ENCODE measurements around the gene ZPR1.

The ZPR1 gene

DNA sequence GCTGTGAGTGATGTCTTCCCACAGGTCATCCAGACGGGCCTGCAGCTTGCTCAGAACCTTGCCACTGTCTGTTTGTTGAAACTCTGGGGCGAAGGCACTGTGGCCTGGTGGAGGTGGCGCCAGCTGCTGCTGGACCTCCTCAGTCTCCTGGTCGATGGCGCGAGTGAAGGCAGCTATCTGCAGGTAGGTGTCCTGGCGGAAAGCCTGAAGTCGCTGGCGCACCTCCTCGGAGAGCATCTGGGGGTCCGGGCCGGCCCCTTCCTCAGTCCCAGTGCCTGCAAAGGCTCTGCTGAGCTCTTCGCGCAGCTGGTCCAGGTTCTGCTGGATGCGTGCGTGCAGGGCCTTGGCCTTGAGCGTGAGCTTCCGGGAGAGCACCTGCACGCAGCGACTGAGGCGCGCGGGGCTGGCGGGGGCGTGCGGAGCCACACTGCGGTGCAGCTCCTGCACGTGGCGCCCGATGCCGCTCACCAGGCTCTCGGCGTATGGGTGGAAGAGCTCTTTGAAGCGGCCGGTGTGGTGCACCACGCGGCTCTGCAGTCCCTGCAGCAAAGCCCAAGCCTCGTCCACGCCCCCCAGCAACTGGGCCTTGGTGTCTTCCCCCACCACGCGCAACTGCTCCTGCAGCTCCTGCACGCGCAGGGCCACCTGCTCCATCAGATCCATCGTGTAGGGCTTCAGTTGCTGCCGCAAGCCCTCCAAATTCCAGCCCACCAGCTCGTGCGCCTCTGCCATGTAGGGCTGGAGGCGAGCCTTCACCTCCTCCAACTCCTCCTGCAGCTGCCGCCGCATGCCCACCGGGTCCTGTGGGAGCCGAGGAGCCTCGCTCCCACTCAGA lies 2.6 kb upstream of the ZPR1 start:
- Histone ChIP-seq H3K36me3 (ENCODE audit: control insufficient read depth, insufficient read depth, low read length) (no peaks in the 10 kb centered on the region), H3K27me3 (ENCODE audit: control insufficient read depth, insufficient read depth, low read length) (no peaks in the 10 kb centered on the region), H3K79me2 (no peaks in the 10 kb centered on the region), H3K4me1 (no peaks in the 10 kb centered on the region), H3K9ac (no peak overlapping the region), H3K9me3 (ENCODE audit: control insufficient read depth, low read length) (no peaks in the 10 kb centered on the region), H3K27ac (no peak overlapping the region), H3K4me2 (ENCODE audit: low read length) (no peak overlapping the region), H3K4me3 (ENCODE audit: low read depth, low read length) (no peak overlapping the region), H2AFZ (no peak overlapping the region)
- TF ChIP-seq, protein P1, sequence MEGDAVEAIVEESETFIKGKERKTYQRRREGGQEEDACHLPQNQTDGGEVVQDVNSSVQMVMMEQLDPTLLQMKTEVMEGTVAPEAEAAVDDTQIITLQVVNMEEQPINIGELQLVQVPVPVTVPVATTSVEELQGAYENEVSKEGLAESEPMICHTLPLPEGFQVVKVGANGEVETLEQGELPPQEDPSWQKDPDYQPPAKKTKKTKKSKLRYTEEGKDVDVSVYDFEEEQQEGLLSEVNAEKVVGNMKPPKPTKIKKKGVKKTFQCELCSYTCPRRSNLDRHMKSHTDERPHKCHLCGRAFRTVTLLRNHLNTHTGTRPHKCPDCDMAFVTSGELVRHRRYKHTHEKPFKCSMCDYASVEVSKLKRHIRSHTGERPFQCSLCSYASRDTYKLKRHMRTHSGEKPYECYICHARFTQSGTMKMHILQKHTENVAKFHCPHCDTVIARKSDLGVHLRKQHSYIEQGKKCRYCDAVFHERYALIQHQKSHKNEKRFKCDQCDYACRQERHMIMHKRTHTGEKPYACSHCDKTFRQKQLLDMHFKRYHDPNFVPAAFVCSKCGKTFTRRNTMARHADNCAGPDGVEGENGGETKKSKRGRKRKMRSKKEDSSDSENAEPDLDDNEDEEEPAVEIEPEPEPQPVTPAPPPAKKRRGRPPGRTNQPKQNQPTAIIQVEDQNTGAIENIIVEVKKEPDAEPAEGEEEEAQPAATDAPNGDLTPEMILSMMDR (IDR thresholded peaks at IDR 0.05), result no peak

DNA sequence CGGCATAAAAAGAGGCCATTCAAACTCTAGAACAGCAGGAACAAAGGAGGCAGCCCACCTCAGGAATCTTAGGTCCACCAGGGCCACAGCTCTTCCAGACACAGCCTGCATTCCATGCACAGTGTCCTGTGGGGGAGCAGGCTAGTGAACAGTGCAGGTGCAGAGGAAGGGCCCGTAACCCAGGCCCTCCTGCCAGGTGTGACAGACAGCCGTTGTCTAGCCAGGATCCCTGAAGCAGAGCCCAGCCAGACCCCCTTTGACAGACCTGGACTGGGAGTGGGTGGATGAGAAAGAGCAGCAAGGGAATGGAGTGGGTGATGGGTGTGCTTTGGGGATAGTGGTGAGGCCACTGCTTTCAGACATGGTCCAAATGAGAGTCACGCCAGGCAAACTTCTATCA lies 1.2 kb upstream of the ZPR1 start:
- Histone ChIP-seq H3K79me2 (no peaks in the 10 kb centered on the region), H3K4me3 (ENCODE audit: low read depth, low read length) (no peak overlapping the region), H2AFZ (no peak overlapping the region), H3K9ac (no peak overlapping the region), H3K4me1 (no peaks in the 10 kb centered on the region), H3K4me2 (ENCODE audit: low read length) (no peak overlapping the region), H3K36me3 (ENCODE audit: control insufficient read depth, insufficient read depth, low read length) (no peaks in the 10 kb centered on the region), H3K27ac (no peak overlapping the region), H3K27me3 (ENCODE audit: control insufficient read depth, insufficient read depth, low read length) (no peaks in the 10 kb centered on the region), H3K9me3 (ENCODE audit: control insufficient read depth, low read length) (no peaks in the 10 kb centered on the region)
- TF ChIP-seq, protein P1 (IDR thresholded peaks at IDR 0.05), result no peak

DNA sequence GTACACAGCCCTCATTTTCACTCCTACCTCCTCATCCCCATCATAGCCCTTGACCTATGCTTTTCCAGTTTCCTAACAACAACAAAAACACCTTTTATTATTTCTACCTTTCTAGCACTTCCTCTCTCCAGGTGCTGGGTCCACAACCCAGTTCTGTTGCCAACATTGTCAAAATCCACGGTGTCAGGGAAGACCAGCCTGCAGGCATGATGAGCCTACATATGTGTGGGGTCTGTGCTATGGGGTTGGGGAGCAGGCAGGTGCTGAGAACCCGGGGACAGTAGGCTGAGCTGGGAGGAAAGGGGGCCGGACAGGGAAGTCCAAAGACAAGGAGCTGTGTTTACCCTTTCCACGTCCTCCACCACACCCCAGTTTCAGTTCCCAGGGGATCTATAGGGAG lies 711 bp upstream of the ZPR1 start:
- Histone ChIP-seq H3K27me3 (ENCODE audit: control insufficient read depth, insufficient read depth, low read length) (no peaks in the 10 kb centered on the region), H3K4me1 (no peaks in the 10 kb centered on the region), H3K4me2 (ENCODE audit: low read length) (peak overlapping the region; percentile 91), H2AFZ (peak overlapping the region; percentile 97), H3K9ac (no peak overlapping the region), H3K36me3 (ENCODE audit: control insufficient read depth, insufficient read depth, low read length) (no peaks in the 10 kb centered on the region), H3K9me3 (ENCODE audit: control insufficient read depth, low read length) (no peaks in the 10 kb centered on the region), H3K79me2 (no peaks in the 10 kb centered on the region), H3K27ac (peak overlapping the region; percentile 62), H3K4me3 (ENCODE audit: low read depth, low read length) (peak overlapping the region; percentile 75)
- TF ChIP-seq, protein P1 (IDR thresholded peaks at IDR 0.05), result no peak

DNA sequence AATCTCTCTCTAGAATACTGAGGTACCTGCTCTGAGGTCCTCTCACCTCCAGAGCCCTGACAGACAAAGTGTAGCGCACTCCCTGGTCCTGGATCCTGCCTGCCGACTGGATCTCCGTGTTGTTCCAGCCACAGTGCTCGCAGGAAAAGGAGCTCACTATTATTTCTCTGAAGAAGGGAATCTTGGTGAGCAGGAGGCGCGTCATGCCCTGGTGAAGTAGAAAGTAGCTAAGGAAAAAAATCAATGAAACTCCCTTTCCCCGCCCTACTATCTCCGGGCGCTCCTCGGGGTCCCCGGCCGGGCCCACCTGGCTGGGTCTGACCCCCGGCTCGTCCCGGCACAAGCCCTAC lies 412 bp downstream of the ZPR1 start:
- peak overlapping the region; percentile 97 for H2AFZ ChIP-seq
- no peaks in the 10 kb centered on the region for H3K79me2 ChIP-seq
- peak overlapping the region; percentile 62 for H3K27ac ChIP-seq
- H3K36me3 ChIP-seq (ENCODE audit: control insufficient read depth, insufficient read depth, low read length), result no peaks in the 10 kb centered on the region
- no peaks in the 10 kb centered on the region for H3K9me3 ChIP-seq (ENCODE audit: control insufficient read depth, low read length)
- peak overlapping the region; percentile 91 for H3K4me2 ChIP-seq (ENCODE audit: low read length)
- peak overlapping the region; percentile 75 for H3K4me3 ChIP-seq (ENCODE audit: low read depth, low read length)
- H3K4me1 ChIP-seq, result no peaks in the 10 kb centered on the region
- no peak overlapping the region for H3K9ac ChIP-seq
- H3K27me3 ChIP-seq (ENCODE audit: control insufficient read depth, insufficient read depth, low read length), result no peaks in the 10 kb centered on the region
- TF ChIP-seq, protein P1 (IDR thresholded peaks at IDR 0.05), result no peak

DNA sequence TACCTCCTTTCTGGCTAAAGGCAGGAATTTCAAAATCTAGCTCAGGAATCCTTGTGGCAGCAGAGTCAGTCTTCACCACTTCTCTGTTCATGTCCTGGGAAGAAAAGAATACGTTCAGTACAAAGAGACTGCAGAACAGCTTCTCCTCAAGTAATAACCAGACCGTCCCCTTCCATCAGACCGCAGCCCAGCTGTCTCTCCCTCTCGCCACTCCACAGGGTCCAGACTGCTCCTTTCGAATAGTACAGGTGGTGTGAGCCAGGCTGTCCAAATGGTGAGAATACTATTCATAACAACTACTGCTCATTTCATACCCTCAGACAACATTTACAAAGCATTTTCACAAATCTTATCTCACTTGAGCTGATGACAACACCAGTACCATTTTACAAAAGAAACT lies 857 bp downstream of the ZPR1 start:
- TF ChIP-seq, protein P1 (IDR thresholded peaks at IDR 0.05), result no peak
- H3K4me3 ChIP-seq (ENCODE audit: low read depth, low read length), result peak overlapping the region; percentile 75

More for the DNA sequence above, 857 bp downstream of the ZPR1 start:
- H3K79me2 ChIP-seq, result no peaks in the 10 kb centered on the region
- no peak overlapping the region for H3K9ac ChIP-seq
- peak overlapping the region; percentile 91 for H3K4me2 ChIP-seq (ENCODE audit: low read length)
- H2AFZ ChIP-seq, result no peak overlapping the region
- no peaks in the 10 kb centered on the region for H3K4me1 ChIP-seq
- no peaks in the 10 kb centered on the region for H3K27me3 ChIP-seq (ENCODE audit: control insufficient read depth, insufficient read depth, low read length)
- no peaks in the 10 kb centered on the region for H3K36me3 ChIP-seq (ENCODE audit: control insufficient read depth, insufficient read depth, low read length)
- no peak overlapping the region for H3K27ac ChIP-seq
- no peaks in the 10 kb centered on the region for H3K9me3 ChIP-seq (ENCODE audit: control insufficient read depth, low read length)
